Activated naive CD8-positive, alpha-beta T cell treated with anti-CD3 and anti-CD28 coated beads, Interleukin-2, amount 50 U/mL, for 16 hours (primary cell): ENCODE results near the gene MYH14.

Experiments
- DNase-seq: peaks from one replicate; pipeline ENCODE4 v3.0.0-alpha.2; 2020; ENCODE audit warnings: low read depth, low spot score

The MYH14 gene

DNA sequence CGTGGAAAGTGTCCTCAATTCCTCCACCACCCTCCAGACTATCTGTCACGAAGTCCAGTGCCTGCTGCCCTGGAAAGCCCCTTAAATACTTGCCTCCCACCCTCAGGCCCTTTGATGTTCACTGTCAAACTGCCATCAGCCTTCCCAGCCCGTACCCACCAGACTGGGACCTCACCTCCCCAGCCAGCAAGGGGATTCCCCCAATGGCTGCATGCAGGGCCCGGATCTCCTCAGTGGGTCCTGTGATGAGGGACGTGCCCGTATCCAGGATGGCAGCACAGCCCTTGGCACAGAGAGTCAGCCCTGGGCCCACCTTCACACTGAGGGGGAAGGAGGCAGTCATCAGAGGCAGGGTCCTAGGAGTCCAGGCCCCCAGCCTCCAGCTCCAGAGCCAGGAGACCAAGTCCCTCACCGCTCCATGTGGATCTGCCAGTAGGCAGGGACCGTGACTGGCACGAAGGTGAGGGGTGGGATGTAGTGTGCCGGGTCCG lies 156.0 kb downstream of the MYH14 start:
- no peak for DNase-seq
